ENCODE data around the gene CRYGS. TPM values are rescaled to one million over a fixed set of nuclear protein-coding genes. Genes with fewer than 3 reads are reported as not detected.
A peak's percentile ranks its signal among the peaks of the same experiment; 100 is the strongest.

CRYGS gene
- total and polyA plus RNA-seq, 2 experiments from 2014 or later, result 0.76 to 1.3 TPM

DNA sequence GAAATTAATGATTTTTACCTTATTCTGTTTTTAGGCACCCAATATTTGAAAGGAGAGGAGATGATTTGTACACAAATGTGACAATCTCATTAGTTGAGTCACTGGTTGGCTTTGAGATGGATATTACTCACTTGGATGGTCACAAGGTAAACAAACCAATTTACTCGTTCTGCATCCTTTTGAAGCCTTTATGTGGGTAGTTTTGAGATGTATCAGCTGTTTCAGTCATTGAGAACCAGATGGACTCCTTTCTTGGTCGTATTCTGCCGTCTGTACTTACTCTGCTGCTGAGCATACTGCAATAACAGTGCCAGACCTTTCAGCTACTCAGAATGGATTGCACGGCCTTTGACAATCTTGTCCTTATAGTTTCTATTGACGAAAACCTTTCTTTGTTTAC is 39.7 kb upstream of the CRYGS start:
- no peaks in the 10 kb centered on the region for H3K9me2 ChIP-seq (ENCODE audit: insufficient read depth)
- no peak overlapping the region for H3K27ac ChIP-seq
- peaks cover 48% of the 10 kb centered on the region for H3K36me3 ChIP-seq (ENCODE audit: low read depth)
- H3K9ac ChIP-seq, result no peak overlapping the region
- H2AFZ ChIP-seq, result no peak overlapping the region
- DNase-seq, result peak; percentile 70
- WGBS, 2 experiments (ENCODE audit: low coverage in 1 of 2, low lambda C conversion rate in 2 of 2, missing lambda C conversion rate in 2 of 2), result 43 to 44% methylated on average over 5 of the region's 5 CpGs
- no peak overlapping the region for H3K4me3 ChIP-seq
- H4K20me1 ChIP-seq (ENCODE audit: insufficient read depth), result no peaks in the 10 kb centered on the region
- in situ Hi-C loops (cut with MboI), result no loop called here
- H3F3A ChIP-seq (ENCODE audit: insufficient read depth), result peaks cover 30% of the 10 kb centered on the region
- H3K79me2 ChIP-seq (ENCODE audit: insufficient read depth), result no peaks in the 10 kb centered on the region
- H3K4me1 ChIP-seq (ENCODE audit: insufficient read depth), result peaks cover 6% of the 10 kb centered on the region; the same call in 1 of the 2 replicates
- no peak overlapping the region for H3K4me2 ChIP-seq (ENCODE audit: unreplicated experiment)
- H3K9me3 ChIP-seq (ENCODE audit: low read depth), result no peaks in the 10 kb centered on the region
- H3K27me3 ChIP-seq (replicated peaks; ENCODE audit: insufficient read depth), result no peaks in the 10 kb centered on the region
- TF ChIP-seq EZH2 (IDR thresholded peaks at IDR 0.05; ENCODE audit: insufficient read depth, poor library complexity, severe bottlenecking) (no peak), EZH2phosphoT487 (IDR thresholded peaks at IDR 0.05; ENCODE audit: insufficient read depth, low read depth) (no peak)

DNA sequence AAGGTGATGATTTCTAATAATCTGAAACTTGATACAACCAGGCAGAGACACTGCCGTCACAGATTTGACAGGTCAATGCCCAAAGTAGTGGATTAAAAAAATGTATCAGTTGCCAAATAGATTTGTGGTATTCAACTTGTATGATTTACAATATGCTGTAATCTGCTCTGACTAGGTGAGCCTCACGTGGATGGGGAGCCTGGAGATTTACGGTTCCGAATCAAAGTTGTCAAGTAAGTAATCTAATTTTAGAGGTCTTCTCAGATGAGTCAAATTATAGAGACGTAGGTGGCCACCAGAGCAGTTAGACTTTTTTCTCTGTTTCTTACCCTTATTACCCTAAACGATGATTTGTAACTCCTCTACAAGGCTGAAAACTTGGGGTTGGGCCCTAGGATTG is 38.4 kb upstream of the CRYGS start:
- Histone ChIP-seq H3K27me3 (replicated peaks; ENCODE audit: insufficient read depth) (no peaks in the 10 kb centered on the region), H4K20me1 (ENCODE audit: insufficient read depth) (no peaks in the 10 kb centered on the region), H3K9ac (no peak overlapping the region), H3K4me1 (ENCODE audit: insufficient read depth) (peaks cover 6% of the 10 kb centered on the region; the same call in 1 of the 2 replicates), H3F3A (ENCODE audit: insufficient read depth) (peaks cover 24% of the 10 kb centered on the region), H3K9me3 (ENCODE audit: low read depth) (no peaks in the 10 kb centered on the region), H3K4me3 (no peak overlapping the region), H3K27ac (no peak overlapping the region), H2AFZ (no peak overlapping the region), H3K79me2 (ENCODE audit: insufficient read depth) (no peaks in the 10 kb centered on the region), H3K36me3 (ENCODE audit: low read depth) (peaks cover 60% of the 10 kb centered on the region), H3K4me2 (ENCODE audit: unreplicated experiment) (no peak overlapping the region), H3K9me2 (ENCODE audit: insufficient read depth) (no peaks in the 10 kb centered on the region)
- in situ Hi-C loops (cut with MboI), result no loop called here
- WGBS, 2 experiments (ENCODE audit: low coverage in 1 of 2, low lambda C conversion rate in 2 of 2, missing lambda C conversion rate in 2 of 2), result 88 to 92% methylated on average over 6 of the region's 6 CpGs
- no peak for TF ChIP-seq EZH2 (IDR thresholded peaks at IDR 0.05; ENCODE audit: insufficient read depth, poor library complexity, severe bottlenecking)
- TF ChIP-seq EZH2phosphoT487 (IDR thresholded peaks at IDR 0.05; ENCODE audit: insufficient read depth, low read depth), result no peak
- no peak for DNase-seq

DNA sequence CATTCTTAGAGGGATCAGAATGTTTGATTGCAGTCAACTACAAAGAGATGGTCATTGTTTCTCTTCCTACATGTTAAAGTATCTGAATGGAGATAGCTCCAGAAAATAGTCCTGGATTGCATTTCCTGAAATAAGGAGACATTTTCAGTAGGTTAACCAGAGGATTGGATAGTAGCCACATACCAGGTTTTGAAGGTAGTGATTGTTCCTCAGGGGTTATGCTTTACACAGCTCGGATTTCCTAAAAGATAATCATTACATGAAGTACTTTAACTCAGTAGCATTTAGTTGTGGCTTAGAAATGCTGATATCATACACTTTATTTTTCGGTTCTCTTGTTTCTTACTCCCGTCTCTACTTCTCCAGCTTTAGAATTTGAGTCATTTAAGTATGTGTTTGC is 36.6 kb upstream of the CRYGS start:
- no peak for DNase-seq
- Histone ChIP-seq H3K27me3 (replicated peaks; ENCODE audit: insufficient read depth) (no peaks in the 10 kb centered on the region), H3K9ac (no peak overlapping the region), H2AFZ (no peak overlapping the region), H3K4me2 (ENCODE audit: unreplicated experiment) (no peak overlapping the region), H3F3A (ENCODE audit: insufficient read depth) (peaks cover 24% of the 10 kb centered on the region), H3K9me3 (ENCODE audit: low read depth) (no peaks in the 10 kb centered on the region), H4K20me1 (ENCODE audit: insufficient read depth) (no peaks in the 10 kb centered on the region), H3K4me1 (ENCODE audit: insufficient read depth) (peaks cover 6% of the 10 kb centered on the region; the same call in 1 of the 2 replicates), H3K36me3 (ENCODE audit: low read depth) (peaks cover 73% of the 10 kb centered on the region), H3K27ac (no peak overlapping the region), H3K4me3 (no peak overlapping the region), H3K9me2 (ENCODE audit: insufficient read depth) (no peaks in the 10 kb centered on the region), H3K79me2 (ENCODE audit: insufficient read depth) (no peaks in the 10 kb centered on the region)
- in situ Hi-C loops (cut with MboI), result no loop called here
- 84 to 85% methylated on average over 3 of the region's 3 CpGs for WGBS, 2 experiments (ENCODE audit: low coverage in 1 of 2, low lambda C conversion rate in 2 of 2, missing lambda C conversion rate in 2 of 2)
- TF ChIP-seq EZH2 (IDR thresholded peaks at IDR 0.05; ENCODE audit: insufficient read depth, poor library complexity, severe bottlenecking) (no peak), EZH2phosphoT487 (IDR thresholded peaks at IDR 0.05; ENCODE audit: insufficient read depth, low read depth) (no peak)

DNA sequence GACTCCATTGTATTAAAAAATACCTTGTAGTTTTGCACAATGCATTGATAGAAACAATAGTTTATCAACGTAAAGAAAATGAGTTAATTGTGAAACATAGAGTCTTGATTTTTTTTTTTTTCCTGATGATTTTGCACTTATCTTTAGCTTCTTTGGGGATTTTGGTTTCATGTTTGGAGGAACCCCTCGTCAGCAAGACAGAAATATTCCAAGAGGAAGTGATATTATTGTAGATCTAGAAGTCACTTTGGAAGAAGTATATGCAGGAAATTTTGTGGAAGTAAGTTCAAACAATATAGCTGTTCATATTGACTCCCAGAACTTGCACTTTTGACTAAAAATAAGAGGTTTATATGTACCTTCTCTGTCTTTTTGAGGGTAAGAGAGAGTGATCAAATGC is 33.3 kb upstream of the CRYGS start:
- peaks cover 66% of the 10 kb centered on the region for H3K36me3 ChIP-seq (ENCODE audit: low read depth)
- H3K9me3 ChIP-seq (ENCODE audit: low read depth), result no peaks in the 10 kb centered on the region
- in situ Hi-C loops (cut with MboI), result no loop called here

DNA sequence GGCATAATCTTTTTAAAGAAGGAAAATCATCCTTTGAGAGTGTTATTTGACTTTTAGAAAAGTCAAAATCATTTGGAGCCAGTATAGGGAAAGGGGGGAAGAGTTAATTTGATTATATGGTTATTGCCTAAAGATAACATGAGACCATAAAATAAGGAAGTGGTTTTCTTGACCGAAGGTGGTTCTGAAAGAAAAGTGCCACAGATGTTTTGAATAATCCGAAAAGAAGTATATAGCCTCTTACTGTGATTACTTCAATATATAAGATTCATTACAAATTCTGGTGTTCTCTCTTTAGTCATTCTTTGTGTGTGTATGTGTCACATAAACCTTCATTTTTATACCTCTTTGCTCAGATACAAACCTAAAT is 27.4 kb upstream of the CRYGS start:
- WGBS, 2 experiments (ENCODE audit: low coverage in 1 of 2, low lambda C conversion rate in 2 of 2, missing lambda C conversion rate in 2 of 2), result 59 to 79% methylated on average over 2 of the region's 2 CpGs
- peak overlapping the region; percentile 94 for H3K9ac ChIP-seq
- H4K20me1 ChIP-seq (ENCODE audit: insufficient read depth), result no peaks in the 10 kb centered on the region
- TF ChIP-seq EZH2 (IDR thresholded peaks at IDR 0.05; ENCODE audit: insufficient read depth, poor library complexity, severe bottlenecking) (no peak), EZH2phosphoT487 (IDR thresholded peaks at IDR 0.05; ENCODE audit: insufficient read depth, low read depth) (no peak)
- no peaks in the 10 kb centered on the region for H3K9me3 ChIP-seq (ENCODE audit: low read depth)
- H3K36me3 ChIP-seq (ENCODE audit: low read depth), result peaks cover 29% of the 10 kb centered on the region
- peak overlapping the region; percentile 96 for H3K4me2 ChIP-seq (ENCODE audit: unreplicated experiment)
- H3K79me2 ChIP-seq (ENCODE audit: insufficient read depth), result peaks cover 53% of the 10 kb centered on the region
- DNase-seq, result no peak
- no peaks in the 10 kb centered on the region for H3F3A ChIP-seq (ENCODE audit: insufficient read depth)
- peak overlapping the region; percentile 92 for H3K4me3 ChIP-seq
- H2AFZ ChIP-seq, result peak overlapping the region; percentile 93; the same call in 1 of the 2 replicates
- H3K9me2 ChIP-seq (ENCODE audit: insufficient read depth), result no peaks in the 10 kb centered on the region
- H3K4me1 ChIP-seq (ENCODE audit: insufficient read depth), result peaks cover 10% of the 10 kb centered on the region
- no peaks in the 10 kb centered on the region for H3K27me3 ChIP-seq (replicated peaks; ENCODE audit: insufficient read depth)
- no peak overlapping the region for H3K27ac ChIP-seq
- in situ Hi-C loops (cut with MboI), result no loop called here

More for the DNA sequence above, 33.3 kb upstream of the CRYGS start:
- H3K4me1 ChIP-seq (ENCODE audit: insufficient read depth), result no peaks in the 10 kb centered on the region
- H3F3A ChIP-seq (ENCODE audit: insufficient read depth), result 0 out of 2 replicates have a peak, but pooled peaks cover 6% of the 10 kb centered on the region
- no peak overlapping the region for H2AFZ ChIP-seq
- DNase-seq, result no peak
- H4K20me1 ChIP-seq (ENCODE audit: insufficient read depth), result no peaks in the 10 kb centered on the region
- H3K79me2 ChIP-seq (ENCODE audit: insufficient read depth), result peaks cover 23% of the 10 kb centered on the region
- H3K9me2 ChIP-seq (ENCODE audit: insufficient read depth), result no peaks in the 10 kb centered on the region
- no peak overlapping the region for H3K4me3 ChIP-seq
- 96 to 97% methylated on average over 2 of the region's 2 CpGs for WGBS, 2 experiments (ENCODE audit: low coverage in 1 of 2, low lambda C conversion rate in 2 of 2, missing lambda C conversion rate in 2 of 2)
- H3K27me3 ChIP-seq (replicated peaks; ENCODE audit: insufficient read depth), result no peaks in the 10 kb centered on the region
- H3K27ac ChIP-seq, result no peak overlapping the region
- no peak for TF ChIP-seq EZH2phosphoT487 (IDR thresholded peaks at IDR 0.05; ENCODE audit: insufficient read depth, low read depth)
- no peak for TF ChIP-seq EZH2 (IDR thresholded peaks at IDR 0.05; ENCODE audit: insufficient read depth, poor library complexity, severe bottlenecking)
- no peak overlapping the region for H3K4me2 ChIP-seq (ENCODE audit: unreplicated experiment)
- H3K9ac ChIP-seq, result no peak overlapping the region
